ENCODE results near the gene ABTB1. TPM values are rescaled to one million over a fixed set of nuclear protein-coding genes. Genes with fewer than 3 reads are reported as not detected.

Gene ABTB1
- total and polyA plus RNA-seq, 2 experiments from 2014 or later = 3.7 to 5.7 TPM

DNA sequence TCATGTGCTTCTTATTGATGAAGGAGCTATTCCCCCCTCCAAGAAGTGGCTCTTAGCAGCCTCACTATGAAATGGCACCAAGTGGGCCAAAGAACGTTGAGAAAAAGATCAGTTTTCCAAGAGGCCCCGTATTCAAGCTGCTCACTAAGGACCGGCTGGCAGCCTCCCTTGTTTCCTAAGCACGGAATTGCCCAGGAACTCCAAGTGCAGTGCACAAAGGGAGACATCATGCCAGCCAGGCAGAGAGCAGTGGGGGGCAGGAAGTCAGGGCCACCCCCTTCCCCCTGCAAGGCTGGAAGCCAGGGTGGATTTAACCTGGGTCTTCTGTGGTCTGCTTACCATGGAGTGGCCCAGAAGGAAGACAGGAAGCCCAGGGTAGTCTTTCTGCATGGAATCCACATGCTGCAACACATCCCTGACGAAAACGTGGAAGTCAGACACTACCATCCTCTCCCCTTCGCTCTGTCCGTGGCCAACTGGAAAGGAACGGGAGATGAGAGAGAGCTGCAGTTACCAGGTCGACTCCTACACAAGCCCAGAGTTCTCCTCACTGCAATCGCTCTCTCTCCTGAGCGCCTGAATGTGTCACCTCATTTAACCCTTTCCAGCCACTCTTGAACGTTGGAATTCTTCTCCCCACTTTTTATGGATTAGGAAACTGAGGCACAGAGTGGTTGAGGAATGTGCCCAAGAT, 49.5 kb downstream of the ABTB1 start:
- no peak overlapping the region for H2AFZ ChIP-seq
- Mint-ChIP-seq H3K4me3 (no peak overlapping the region), H3K4me1 (peaks cover 23% of the 10 kb centered on the region), H3K9me3 (peaks cover 3% of the 10 kb centered on the region; the same call in 2 of the 3 replicates), H3K27ac (no peak overlapping the region), H3K36me3 (ENCODE audit: low read depth) (no peaks in the 10 kb centered on the region), H3K27me3 (ENCODE audit: insufficient read depth, low read depth, poor library complexity) (peaks cover 3% of the 10 kb centered on the region)
- TF ChIP-seq, protein P1, sequence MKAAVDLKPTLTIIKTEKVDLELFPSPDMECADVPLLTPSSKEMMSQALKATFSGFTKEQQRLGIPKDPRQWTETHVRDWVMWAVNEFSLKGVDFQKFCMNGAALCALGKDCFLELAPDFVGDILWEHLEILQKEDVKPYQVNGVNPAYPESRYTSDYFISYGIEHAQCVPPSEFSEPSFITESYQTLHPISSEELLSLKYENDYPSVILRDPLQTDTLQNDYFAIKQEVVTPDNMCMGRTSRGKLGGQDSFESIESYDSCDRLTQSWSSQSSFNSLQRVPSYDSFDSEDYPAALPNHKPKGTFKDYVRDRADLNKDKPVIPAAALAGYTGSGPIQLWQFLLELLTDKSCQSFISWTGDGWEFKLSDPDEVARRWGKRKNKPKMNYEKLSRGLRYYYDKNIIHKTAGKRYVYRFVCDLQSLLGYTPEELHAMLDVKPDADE (IDR thresholded peaks at IDR 0.05) = no peak
- TF ChIP-seq, protein P2, sequence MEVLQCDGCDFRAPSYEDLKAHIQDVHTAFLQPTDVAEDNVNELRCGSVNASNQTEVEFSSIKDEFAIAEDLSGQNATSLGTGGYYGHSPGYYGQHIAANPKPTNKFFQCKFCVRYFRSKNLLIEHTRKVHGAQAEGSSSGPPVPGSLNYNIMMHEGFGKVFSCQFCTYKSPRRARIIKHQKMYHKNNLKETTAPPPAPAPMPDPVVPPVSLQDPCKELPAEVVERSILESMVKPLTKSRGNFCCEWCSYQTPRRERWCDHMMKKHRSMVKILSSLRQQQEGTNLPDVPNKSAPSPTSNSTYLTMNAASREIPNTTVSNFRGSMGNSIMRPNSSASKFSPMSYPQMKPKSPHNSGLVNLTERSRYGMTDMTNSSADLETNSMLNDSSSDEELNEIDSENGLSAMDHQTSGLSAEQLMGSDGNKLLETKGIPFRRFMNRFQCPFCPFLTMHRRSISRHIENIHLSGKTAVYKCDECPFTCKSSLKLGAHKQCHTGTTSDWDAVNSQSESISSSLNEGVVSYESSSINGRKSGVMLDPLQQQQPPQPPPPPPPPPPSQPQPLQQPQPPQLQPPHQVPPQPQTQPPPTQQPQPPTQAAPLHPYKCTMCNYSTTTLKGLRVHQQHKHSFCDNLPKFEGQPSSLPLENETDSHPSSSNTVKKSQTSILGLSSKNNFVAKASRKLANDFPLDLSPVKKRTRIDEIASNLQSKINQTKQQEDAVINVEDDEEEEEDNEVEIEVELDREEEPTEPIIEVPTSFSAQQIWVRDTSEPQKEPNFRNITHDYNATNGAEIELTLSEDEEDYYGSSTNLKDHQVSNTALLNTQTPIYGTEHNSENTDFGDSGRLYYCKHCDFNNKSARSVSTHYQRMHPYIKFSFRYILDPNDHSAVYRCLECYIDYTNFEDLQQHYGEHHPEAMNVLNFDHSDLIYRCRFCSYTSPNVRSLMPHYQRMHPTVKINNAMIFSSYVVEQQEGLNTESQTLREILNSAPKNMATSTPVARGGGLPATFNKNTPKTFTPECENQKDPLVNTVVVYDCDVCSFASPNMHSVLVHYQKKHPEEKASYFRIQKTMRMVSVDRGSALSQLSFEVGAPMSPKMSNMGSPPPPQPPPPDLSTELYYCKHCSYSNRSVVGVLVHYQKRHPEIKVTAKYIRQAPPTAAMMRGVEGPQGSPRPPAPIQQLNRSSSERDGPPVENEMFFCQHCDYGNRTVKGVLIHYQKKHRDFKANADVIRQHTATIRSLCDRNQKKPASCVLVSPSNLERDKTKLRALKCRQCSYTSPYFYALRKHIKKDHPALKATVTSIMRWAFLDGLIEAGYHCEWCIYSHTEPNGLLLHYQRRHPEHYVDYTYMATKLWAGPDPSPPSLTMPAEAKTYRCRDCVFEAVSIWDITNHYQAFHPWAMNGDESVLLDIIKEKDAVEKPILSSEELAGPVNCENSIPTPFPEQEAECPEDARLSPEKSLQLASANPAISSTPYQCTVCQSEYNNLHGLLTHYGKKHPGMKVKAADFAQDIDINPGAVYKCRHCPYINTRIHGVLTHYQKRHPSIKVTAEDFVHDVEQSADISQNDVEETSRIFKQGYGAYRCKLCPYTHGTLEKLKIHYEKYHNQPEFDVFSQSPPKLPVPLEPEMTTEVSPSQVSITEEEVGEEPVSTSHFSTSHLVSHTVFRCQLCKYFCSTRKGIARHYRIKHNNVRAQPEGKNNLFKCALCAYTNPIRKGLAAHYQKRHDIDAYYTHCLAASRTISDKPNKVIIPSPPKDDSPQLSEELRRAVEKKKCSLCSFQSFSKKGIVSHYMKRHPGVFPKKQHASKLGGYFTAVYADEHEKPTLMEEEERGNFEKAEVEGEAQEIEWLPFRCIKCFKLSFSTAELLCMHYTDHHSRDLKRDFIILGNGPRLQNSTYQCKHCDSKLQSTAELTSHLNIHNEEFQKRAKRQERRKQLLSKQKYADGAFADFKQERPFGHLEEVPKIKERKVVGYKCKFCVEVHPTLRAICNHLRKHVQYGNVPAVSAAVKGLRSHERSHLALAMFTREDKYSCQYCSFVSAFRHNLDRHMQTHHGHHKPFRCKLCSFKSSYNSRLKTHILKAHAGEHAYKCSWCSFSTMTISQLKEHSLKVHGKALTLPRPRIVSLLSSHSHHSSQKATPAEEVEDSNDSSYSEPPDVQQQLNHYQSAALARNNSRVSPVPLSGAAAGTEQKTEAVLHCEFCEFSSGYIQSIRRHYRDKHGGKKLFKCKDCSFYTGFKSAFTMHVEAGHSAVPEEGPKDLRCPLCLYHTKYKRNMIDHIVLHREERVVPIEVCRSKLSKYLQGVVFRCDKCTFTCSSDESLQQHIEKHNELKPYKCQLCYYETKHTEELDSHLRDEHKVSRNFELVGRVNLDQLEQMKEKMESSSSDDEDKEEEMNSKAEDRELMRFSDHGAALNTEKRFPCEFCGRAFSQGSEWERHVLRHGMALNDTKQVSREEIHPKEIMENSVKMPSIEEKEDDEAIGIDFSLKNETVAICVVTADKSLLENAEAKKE (CRISPR knock-in tag; IDR thresholded peaks at IDR 0.05) = no peak
- TF ChIP-seq ZNF114 (CRISPR knock-in tag; IDR thresholded peaks at IDR 0.05) (no peak), POLR2AphosphoS5 (IDR thresholded peaks at IDR 0.05; ENCODE audit: low read depth) (no peak), JUNB (IDR thresholded peaks at IDR 0.05; ENCODE audit: unreplicated experiment) (no peak), NANOG (IDR thresholded peaks at IDR 0.05; ENCODE audit: borderline replicate concordance) (no peak), ZNF331 (CRISPR knock-in tag; IDR thresholded peaks at IDR 0.05; ENCODE audit: low read depth) (no peak), STAT1 (IDR thresholded peaks at IDR 0.05; ENCODE audit: unreplicated experiment) (no peak), EZH2phosphoT487 (IDR thresholded peaks at IDR 0.05; ENCODE audit: unreplicated experiment) (no peak), EZH2 (IDR thresholded peaks at IDR 0.05; ENCODE audit: low read depth, unreplicated experiment) (no peak)
- TF ChIP-seq, protein P3, sequence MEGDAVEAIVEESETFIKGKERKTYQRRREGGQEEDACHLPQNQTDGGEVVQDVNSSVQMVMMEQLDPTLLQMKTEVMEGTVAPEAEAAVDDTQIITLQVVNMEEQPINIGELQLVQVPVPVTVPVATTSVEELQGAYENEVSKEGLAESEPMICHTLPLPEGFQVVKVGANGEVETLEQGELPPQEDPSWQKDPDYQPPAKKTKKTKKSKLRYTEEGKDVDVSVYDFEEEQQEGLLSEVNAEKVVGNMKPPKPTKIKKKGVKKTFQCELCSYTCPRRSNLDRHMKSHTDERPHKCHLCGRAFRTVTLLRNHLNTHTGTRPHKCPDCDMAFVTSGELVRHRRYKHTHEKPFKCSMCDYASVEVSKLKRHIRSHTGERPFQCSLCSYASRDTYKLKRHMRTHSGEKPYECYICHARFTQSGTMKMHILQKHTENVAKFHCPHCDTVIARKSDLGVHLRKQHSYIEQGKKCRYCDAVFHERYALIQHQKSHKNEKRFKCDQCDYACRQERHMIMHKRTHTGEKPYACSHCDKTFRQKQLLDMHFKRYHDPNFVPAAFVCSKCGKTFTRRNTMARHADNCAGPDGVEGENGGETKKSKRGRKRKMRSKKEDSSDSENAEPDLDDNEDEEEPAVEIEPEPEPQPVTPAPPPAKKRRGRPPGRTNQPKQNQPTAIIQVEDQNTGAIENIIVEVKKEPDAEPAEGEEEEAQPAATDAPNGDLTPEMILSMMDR (conservative IDR thresholded peaks at IDR 0.05; ENCODE audit: low read depth in 2 of 2) = no peak
- peak; percentile 84 for ATAC-seq
- H3K9me2 ChIP-seq (ENCODE audit: insufficient read depth) = 0 out of 2 replicates have a peak, but pooled peaks cover 7% of the 10 kb centered on the region
- no peak overlapping the region for H3K27ac ChIP-seq (ENCODE audit: low read depth)
- H3K79me2 ChIP-seq (replicated peaks; ENCODE audit: insufficient read depth) = no peaks in the 10 kb centered on the region
- no peaks in the 10 kb centered on the region for H3F3A ChIP-seq (replicated peaks; ENCODE audit: low read depth)
- peaks cover 3% of the 10 kb centered on the region; the same call in 1 of the 2 replicates for H3K4me1 ChIP-seq (ENCODE audit: insufficient read depth)
- H3K27me3 ChIP-seq (ENCODE audit: insufficient read depth) = no peaks in the 10 kb centered on the region
- peak overlapping the region; percentile 55; the same call in 1 of the 2 replicates for H3K4me2 ChIP-seq
- DNase-seq (ENCODE audit: low spot score) = peak; percentile 33
- H3K4me3 ChIP-seq = no peak overlapping the region
- no peaks in the 10 kb centered on the region for H3K36me3 ChIP-seq (ENCODE audit: insufficient read depth)
- H4K20me1 ChIP-seq (replicated peaks; ENCODE audit: insufficient read depth) = no peaks in the 10 kb centered on the region
